HEK293 (cell line): Measurements from ENCODE around the gene ACMSD.

Experiments
- KLF16 ChIP-seq: fragments of 450-650 bp; formaldehyde crosslinking; IDR thresholded peaks from 2 replicates; pipeline ENCODE4 v1.5.1; 2017; ENCODE audit warnings: missing biosample characterization, missing genetic modification characterization
- ZBTB48 ChIP-seq: fragments of 450-650 bp; formaldehyde crosslinking; IDR thresholded peaks from 2 replicates; pipeline ENCODE4 v1.5.1; 2016; ENCODE audit warnings: missing biosample characterization, missing genetic modification characterization
- ZNF132 ChIP-seq: fragments of 450-650 bp; formaldehyde crosslinking; IDR thresholded peaks from 2 replicates; pipeline ENCODE4 v1.5.1; 2017; ENCODE audit warnings: missing biosample characterization, missing genetic modification characterization, borderline replicate concordance
- ZNF341 ChIP-seq: fragments of 450-650 bp; formaldehyde crosslinking; IDR thresholded peaks from 2 replicates; pipeline ENCODE4; 2016; ENCODE audit warnings: low read depth, missing biosample characterization, missing genetic modification characterization
- TF ChIP-seq, protein P1 (sequence below): fragments of 450-650 bp; formaldehyde crosslinking; IDR thresholded peaks from 2 replicates; pipeline ENCODE4 v1.5.1; 2016; ENCODE audit warnings: missing biosample characterization, missing genetic modification characterization

DNA sequence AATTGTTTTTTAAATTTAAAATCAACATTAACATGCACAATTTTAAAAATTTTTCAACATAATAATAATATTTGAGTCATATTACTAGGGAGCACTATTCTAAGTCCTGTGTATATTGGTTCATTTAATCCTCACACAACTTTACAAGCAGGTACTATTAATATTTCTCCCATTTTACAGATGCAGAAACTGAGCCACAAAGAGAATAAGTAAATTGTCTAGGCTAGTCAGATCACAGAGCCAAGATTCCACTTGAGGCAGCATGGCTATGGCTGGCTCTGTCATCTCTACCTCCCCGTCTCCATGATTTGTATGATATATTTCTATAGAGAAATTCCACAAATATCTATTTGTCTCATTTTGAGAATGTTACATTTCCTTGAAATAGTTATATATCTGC is 95.3 kb downstream of the ACMSD start:
- TF ChIP-seq ZNF341 (tag by site-specific recombination) (no peak), KLF16 (no peak), ZNF132 (no peak), ZBTB48 (tag by site-specific recombination) (no peak)
- TF ChIP-seq, protein P1, sequence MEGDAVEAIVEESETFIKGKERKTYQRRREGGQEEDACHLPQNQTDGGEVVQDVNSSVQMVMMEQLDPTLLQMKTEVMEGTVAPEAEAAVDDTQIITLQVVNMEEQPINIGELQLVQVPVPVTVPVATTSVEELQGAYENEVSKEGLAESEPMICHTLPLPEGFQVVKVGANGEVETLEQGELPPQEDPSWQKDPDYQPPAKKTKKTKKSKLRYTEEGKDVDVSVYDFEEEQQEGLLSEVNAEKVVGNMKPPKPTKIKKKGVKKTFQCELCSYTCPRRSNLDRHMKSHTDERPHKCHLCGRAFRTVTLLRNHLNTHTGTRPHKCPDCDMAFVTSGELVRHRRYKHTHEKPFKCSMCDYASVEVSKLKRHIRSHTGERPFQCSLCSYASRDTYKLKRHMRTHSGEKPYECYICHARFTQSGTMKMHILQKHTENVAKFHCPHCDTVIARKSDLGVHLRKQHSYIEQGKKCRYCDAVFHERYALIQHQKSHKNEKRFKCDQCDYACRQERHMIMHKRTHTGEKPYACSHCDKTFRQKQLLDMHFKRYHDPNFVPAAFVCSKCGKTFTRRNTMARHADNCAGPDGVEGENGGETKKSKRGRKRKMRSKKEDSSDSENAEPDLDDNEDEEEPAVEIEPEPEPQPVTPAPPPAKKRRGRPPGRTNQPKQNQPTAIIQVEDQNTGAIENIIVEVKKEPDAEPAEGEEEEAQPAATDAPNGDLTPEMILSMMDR = no peak
